RWPE2 (cell line): ENCODE results near the gene SLC25A6.
A peak's percentile ranks its signal among the peaks of the same experiment; 100 is the strongest.

Source experiments
- ATAC-seq: fragments of 200-7000 bp; cut with Tn5 transposase; 3 replicates; pipeline ENCODE4 v1.9.1; 2021; ENCODE audit warnings: low read depth
- DNase-seq: peaks from one replicate; pipeline ENCODE4 v3.0.0-alpha.2; 2020; ENCODE audit warnings: low spot score
- H3K27ac ChIP-seq: fragments of 450-650 bp; 2 replicates; pipeline ENCODE4 v1.5.1; 2017; ENCODE audit warnings: mild to moderate bottlenecking; ENCODE audit not compliant: poor library complexity, severe bottlenecking
- H3K27me3 ChIP-seq: fragments of 250-450 bp; sonication (Bioruptor Pico); 2 replicates; pipeline ENCODE4 v1.5.1; 2021; ENCODE audit warnings: mild to moderate bottlenecking, moderate library complexity; ENCODE audit not compliant: insufficient read depth, poor library complexity, severe bottlenecking
- H3K36me3 ChIP-seq: fragments of 250-450 bp; sonication (Bioruptor Pico); 2 replicates; pipeline ENCODE4 v1.5.1; 2020; ENCODE audit warnings: low read depth, mild to moderate bottlenecking, moderate library complexity
- H3K4me1 ChIP-seq: fragments of 250-450 bp; sonication (Bioruptor Pico); 2 replicates; pipeline ENCODE4 v1.5.1; 2021; ENCODE audit warnings: mild to moderate bottlenecking, moderate library complexity; ENCODE audit not compliant: insufficient read depth, poor library complexity, severe bottlenecking
- H3K4me3 ChIP-seq: fragments of 250-450 bp; sonication (Bioruptor Pico); 2 replicates; pipeline ENCODE4 v1.5.1; 2021; ENCODE audit warnings: mild to moderate bottlenecking, moderate library complexity; ENCODE audit not compliant: severe bottlenecking
- H3K9me3 ChIP-seq: fragments of 250-450 bp; sonication (Bioruptor Pico); 2 replicates; pipeline ENCODE4 v1.5.1; 2021; ENCODE audit warnings: mild to moderate bottlenecking, moderate library complexity; ENCODE audit not compliant: severe bottlenecking
- TF ChIP-seq, protein P1 (sequence below): fragments of 450-650 bp; IDR thresholded peaks from one replicate; pipeline ENCODE4 v1.5.1; 2017; ENCODE audit warnings: mild to moderate bottlenecking, moderate library complexity; ENCODE audit not compliant: poor library complexity, severe bottlenecking

The SLC25A6 gene

DNA sequence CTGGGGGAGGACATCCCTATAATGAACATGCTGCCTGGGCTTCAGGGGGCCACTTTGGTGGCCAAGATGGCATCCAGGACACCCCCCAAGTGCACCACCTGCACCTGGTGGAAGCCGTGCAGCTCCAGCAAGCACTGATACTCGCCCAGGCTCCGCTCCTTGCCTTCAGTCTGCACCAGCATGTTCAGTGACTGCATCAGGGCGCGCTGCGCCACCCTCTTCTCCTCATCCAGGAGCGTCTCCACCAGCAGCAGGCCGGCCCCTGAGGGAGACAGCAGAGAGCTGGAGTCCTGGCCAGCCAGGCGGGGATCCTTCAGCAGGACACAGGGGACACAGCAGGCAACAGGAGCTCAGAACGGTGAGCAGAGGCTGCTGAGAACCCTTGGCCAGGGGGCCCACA is 11.3 kb upstream of the SLC25A6 start:
- Histone ChIP-seq H3K27me3 (no peaks in the 10 kb centered on the region), H3K36me3 (peaks cover 55% of the 10 kb centered on the region), H3K9me3 (no peaks in the 10 kb centered on the region), H3K4me3 (no peak overlapping the region), H3K27ac (no peak overlapping the region), H3K4me1 (no peaks in the 10 kb centered on the region)
- no peak for DNase-seq
- TF ChIP-seq, protein P1, sequence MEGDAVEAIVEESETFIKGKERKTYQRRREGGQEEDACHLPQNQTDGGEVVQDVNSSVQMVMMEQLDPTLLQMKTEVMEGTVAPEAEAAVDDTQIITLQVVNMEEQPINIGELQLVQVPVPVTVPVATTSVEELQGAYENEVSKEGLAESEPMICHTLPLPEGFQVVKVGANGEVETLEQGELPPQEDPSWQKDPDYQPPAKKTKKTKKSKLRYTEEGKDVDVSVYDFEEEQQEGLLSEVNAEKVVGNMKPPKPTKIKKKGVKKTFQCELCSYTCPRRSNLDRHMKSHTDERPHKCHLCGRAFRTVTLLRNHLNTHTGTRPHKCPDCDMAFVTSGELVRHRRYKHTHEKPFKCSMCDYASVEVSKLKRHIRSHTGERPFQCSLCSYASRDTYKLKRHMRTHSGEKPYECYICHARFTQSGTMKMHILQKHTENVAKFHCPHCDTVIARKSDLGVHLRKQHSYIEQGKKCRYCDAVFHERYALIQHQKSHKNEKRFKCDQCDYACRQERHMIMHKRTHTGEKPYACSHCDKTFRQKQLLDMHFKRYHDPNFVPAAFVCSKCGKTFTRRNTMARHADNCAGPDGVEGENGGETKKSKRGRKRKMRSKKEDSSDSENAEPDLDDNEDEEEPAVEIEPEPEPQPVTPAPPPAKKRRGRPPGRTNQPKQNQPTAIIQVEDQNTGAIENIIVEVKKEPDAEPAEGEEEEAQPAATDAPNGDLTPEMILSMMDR = no peak
- ATAC-seq = no peak

DNA sequence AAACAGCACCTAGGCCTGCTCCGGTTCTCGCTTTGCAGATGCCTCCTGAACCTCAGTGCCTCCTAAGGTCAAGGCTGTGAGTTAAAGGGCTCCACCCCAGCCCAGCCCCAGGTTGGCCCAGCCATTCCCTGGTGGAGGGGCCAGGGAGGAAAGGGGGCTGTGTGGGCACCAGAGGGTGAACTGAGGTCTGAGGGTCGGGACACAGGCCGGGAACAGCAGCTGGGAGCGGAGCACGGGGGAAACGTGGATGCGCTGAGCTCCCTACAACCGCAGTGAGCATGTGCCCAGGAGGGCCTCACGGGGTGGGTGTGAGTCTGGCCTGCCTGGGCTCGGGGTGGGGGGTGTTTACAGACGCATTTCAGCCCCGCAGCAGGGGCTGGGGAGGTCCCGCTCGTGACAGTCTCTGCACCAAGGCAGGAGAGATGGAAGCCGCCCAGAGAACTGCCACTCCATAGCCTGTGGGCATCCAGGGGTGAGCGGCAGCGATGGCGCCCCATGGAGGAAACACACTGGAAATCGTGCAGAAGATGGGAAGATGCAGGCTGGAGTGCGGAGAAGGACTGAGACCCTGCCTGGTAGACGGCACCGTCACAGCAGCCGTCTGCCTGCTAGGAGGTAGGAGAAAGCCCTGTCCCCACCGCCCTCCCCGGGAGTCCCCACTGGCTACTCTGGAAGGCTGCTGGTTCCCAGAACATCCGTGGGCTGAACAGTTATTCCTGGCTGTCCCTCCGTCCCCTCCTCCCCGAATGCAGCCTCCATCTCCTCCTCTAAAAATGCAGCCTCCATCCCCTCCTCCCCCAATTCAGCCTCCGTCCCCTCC is 9.9 kb upstream of the SLC25A6 start:
- ATAC-seq = 0 out of 3 replicates have a peak, but pooled peaks have one; percentile 6
- Histone ChIP-seq H3K4me1 (no peaks in the 10 kb centered on the region), H3K27ac (no peak overlapping the region), H3K36me3 (peaks cover 51% of the 10 kb centered on the region), H3K4me3 (no peak overlapping the region), H3K9me3 (no peaks in the 10 kb centered on the region), H3K27me3 (no peaks in the 10 kb centered on the region)
- TF ChIP-seq, protein P1 = no peak
- no peak for DNase-seq

DNA sequence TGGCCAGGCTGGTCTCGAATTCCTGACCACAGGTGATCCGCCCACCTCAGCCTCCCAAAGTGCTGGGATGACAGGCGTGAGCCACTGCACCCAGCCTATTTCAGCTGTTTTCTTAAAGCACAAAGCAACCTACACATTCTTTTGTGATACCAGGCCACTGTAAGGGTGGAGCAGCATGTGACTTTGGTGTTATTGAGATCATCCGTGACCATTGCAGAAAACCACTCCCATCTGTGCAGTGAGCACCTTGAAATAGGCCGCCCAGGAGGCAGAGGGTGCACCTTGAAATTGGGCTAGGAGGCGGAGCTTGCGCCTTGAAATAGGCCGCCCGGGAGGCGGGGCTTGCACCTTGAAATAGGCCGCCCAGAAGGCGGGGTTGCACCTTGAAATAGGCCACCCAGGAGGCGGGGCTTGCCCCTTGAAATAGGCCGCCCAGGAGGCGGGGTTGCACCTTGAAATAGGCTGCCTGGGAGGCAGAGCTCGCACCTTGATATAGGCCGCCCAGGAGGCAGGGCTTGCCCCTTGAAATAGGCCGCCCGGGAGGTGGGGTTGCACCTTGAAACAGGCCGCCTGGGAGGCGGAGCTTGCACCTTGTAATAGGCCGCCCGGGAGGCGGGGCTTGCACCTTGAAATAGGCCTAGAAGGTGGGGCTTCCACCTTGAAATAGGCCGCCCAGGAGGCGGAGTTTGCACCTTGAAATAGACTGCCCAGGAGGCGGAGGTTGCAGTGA is 9.0 kb upstream of the SLC25A6 start:
- peaks cover 53% of the 10 kb centered on the region for H3K36me3 ChIP-seq
- H3K9me3 ChIP-seq = no peaks in the 10 kb centered on the region
- H3K4me3 ChIP-seq = no peak overlapping the region
- H3K27me3 ChIP-seq = no peaks in the 10 kb centered on the region
- ATAC-seq (peak; percentile 3; the same call in 1 of the 3 replicates), DNase-seq (no peak)
- no peaks in the 10 kb centered on the region for H3K4me1 ChIP-seq
- H3K27ac ChIP-seq = no peak overlapping the region
- TF ChIP-seq, protein P1 = no peak

DNA sequence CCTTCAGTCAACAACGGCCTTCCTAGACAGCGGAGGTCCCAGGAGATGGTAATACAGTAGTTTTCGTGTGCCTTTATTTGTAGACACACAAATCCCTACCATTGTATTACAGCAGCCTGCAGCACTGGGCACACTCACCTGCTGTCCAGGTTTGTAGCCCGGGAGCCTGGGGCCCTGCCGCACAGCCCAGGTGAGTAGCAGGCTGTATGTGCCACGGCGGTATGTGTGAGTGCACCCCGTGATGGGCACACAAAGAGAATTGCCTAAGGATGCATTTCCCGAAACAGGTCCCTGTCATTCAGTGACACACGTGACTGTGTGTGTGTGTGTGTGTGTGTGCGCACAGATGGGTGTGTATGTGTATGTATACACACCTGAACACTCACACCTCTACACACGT is 8.1 kb upstream of the SLC25A6 start:
- no peak overlapping the region for H3K27ac ChIP-seq
- no peak overlapping the region for H3K4me3 ChIP-seq
- no peaks in the 10 kb centered on the region for H3K27me3 ChIP-seq
- TF ChIP-seq, protein P1 = no peak
- no peak for ATAC-seq
- no peaks in the 10 kb centered on the region for H3K4me1 ChIP-seq
- no peaks in the 10 kb centered on the region for H3K9me3 ChIP-seq
- no peak for DNase-seq
- H3K36me3 ChIP-seq = peaks cover 54% of the 10 kb centered on the region
